ENCODE results near the gene GGA3. TPM values are rescaled to one million over a fixed set of nuclear protein-coding genes. Genes with fewer than 3 reads are reported as not detected.

GGA3 gene
- total RNA-seq, 1 donor from 2014 or later = 22.3 TPM

DNA sequence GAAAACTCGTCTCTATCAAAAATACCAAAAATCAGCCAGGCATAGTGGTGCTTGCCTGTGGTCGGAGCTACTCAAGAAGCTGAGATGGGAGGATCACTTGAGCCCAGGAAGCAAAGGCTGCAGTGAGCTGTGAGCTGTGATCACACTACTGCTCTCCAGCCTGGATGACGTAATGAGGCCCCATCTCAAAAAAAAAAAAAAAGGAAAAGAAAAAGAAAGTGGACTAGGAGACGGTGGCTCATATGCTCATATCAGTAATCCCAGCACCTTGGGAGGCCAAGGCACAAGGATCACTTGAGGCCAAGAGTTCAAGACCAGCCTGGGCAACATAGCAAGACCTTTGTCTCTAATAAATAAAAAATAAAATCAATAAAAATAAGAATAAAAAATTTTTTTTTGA is 69.8 kb downstream of the GGA3 start:
- ATAC-seq (ENCODE audit: poor library complexity) = no peak
- DNase-seq = no peak
- intact Hi-C loops (cut with DNase I) = no loop called here

DNA sequence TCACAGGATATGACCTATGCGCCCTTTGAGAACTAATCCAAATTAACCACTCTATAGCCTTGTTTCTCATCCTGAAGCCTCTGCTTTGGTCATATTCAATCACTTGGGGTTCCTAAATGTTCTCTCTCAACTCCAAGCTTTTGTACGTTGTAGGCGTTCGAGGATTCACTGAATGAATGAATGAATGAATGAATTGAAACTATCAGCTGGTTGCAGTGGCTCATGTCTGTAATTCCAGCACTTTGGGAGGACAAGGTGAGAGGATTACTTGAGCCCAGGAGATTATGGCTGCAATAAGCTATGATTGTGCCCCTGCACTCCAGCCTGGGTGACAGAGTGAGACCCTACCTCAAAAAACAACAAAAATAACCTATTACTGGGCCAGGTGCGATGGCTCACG is 72.8 kb downstream of the GGA3 start:
- intact Hi-C loops (cut with DNase I) = no loop called here
- DNase-seq (no peak), ATAC-seq (ENCODE audit: poor library complexity) (no peak)

Other genes starting within 250 kb of the GGA3 start
- gene MRPL58, start 248.9 kb downstream of the GGA3 start, total RNA-seq = 46.6 TPM
- gene ATP5PD, start 214.6 kb downstream of the GGA3 start, total RNA-seq = 832 TPM
- 23.8 TPM for gene KCTD2, start 214.4 kb downstream of the GGA3 start, total RNA-seq
- gene SLC16A5, start 173.7 kb downstream of the GGA3 start, total RNA-seq = 6.5 TPM
- 5.3 TPM for gene ARMC7, start 151.6 kb downstream of the GGA3 start, total RNA-seq
- 24.6 TPM for gene NT5C, start 129.9 kb downstream of the GGA3 start, total RNA-seq
- gene JPT1, start 107.1 kb downstream of the GGA3 start, total RNA-seq = 15.0 TPM
- 200 TPM for gene SUMO2, start 78.6 kb downstream of the GGA3 start, total RNA-seq
- 25.2 TPM for gene NUP85, start 55.9 kb downstream of the GGA3 start, total RNA-seq
- 125 TPM for gene MRPS7, start 273 bp upstream of the GGA3 start, total RNA-seq
- gene MIF4GD, start 9.6 kb upstream of the GGA3 start, total RNA-seq = 13.7 TPM
- 12.5 TPM for gene SLC25A19, start 27.8 kb upstream of the GGA3 start, total RNA-seq
- gene GRB2, start 144.1 kb upstream of the GGA3 start, total RNA-seq = 53.1 TPM
- 38.0 TPM for gene TMEM94, start 195.0 kb upstream of the GGA3 start, total RNA-seq